WTC11 (cell line): ENCODE data around the gene THSD4. TPM values are rescaled to one million over a fixed set of nuclear protein-coding genes. Genes with fewer than 3 reads are reported as not detected.

ENCODE experiments used
- ATAC-seq: fragments of 200-7000 bp; cut with Tn5 transposase; 2 replicates; pipeline ENCODE4 v1.10.0; 2021; ENCODE audit warnings: mild to moderate bottlenecking, moderate library complexity
- CTCF ChIA-PET: fragments of 300-600 bp; sonication (Branson Sonifier 250); formaldehyde crosslinking; loops from one replicate; lab custom pipeline; 2021; ENCODE audit warnings: antibody characterized with exemption; lab: Charles Lee
- POLR2A ChIA-PET: fragments of 350-600 bp; sonication (Branson Sonifier 250); formaldehyde crosslinking; loops from one replicate; lab custom pipeline; 2021; ENCODE audit warnings: antibody characterized with exemption; lab: Charles Lee
- DNase-seq: peaks from one replicate; pipeline ENCODE4 v3.0.0; 2021; ENCODE audit warnings: low spot score
- H3K27ac Mint-ChIP-seq: 2 replicates; pipeline ENCODE4 v1.8.0; 2021; ENCODE audit warnings: mixed read lengths
- H3K27me3 Mint-ChIP-seq: 2 replicates; pipeline ENCODE4 v1.8.0; 2021; ENCODE audit warnings: low read depth, mild to moderate bottlenecking, moderate library complexity, mixed read lengths
- H3K36me3 Mint-ChIP-seq: 2 replicates; pipeline ENCODE4 v1.8.0; 2021; ENCODE audit warnings: mixed read lengths
- H3K4me1 Mint-ChIP-seq: 2 replicates; pipeline ENCODE4 v1.8.0; 2022; ENCODE audit warnings: mixed read lengths
- H3K4me3 Mint-ChIP-seq: 2 replicates; pipeline ENCODE4 v1.8.0; 2021; ENCODE audit warnings: mild to moderate bottlenecking, moderate library complexity, mixed read lengths
- H3K9me3 Mint-ChIP-seq: 2 replicates; pipeline ENCODE4 v1.8.0; 2021; ENCODE audit warnings: mixed read lengths
- CBFB ChIP-seq: sonication (generic); formaldehyde crosslinking; IDR thresholded peaks from 2 replicates; pipeline ENCODE4 v1.8.1; 2022; ENCODE audit warnings: mild to moderate bottlenecking, low read depth, missing genetic modification reagents
- ESRRA ChIP-seq: sonication (generic); formaldehyde crosslinking; IDR thresholded peaks from 2 replicates; pipeline ENCODE4 v1.8.1; 2022; ENCODE audit warnings: mild to moderate bottlenecking, missing genetic modification reagents, borderline replicate concordance
- FOXK1 ChIP-seq: sonication (generic); formaldehyde crosslinking; IDR thresholded peaks from 2 replicates; pipeline ENCODE4 v1.8.0; 2022; ENCODE audit warnings: mild to moderate bottlenecking, moderate library complexity, missing genetic modification reagents
- GABPB1 ChIP-seq: sonication (generic); formaldehyde crosslinking; IDR thresholded peaks from 2 replicates; pipeline ENCODE4 v1.8.1; 2023; ENCODE audit warnings: mild to moderate bottlenecking, missing genetic modification reagents
- GRHL2 ChIP-seq: fragments of 250-450 bp; sonication (Bioruptor Pico); IDR thresholded peaks from 2 replicates; pipeline ENCODE4 v1.8.0; 2022; ENCODE audit warnings: mild to moderate bottlenecking, moderate library complexity; ENCODE audit not compliant: insufficient replicate concordance, severe bottlenecking
- GTF2I ChIP-seq: fragments of 250-450 bp; sonication (Bioruptor Pico); conservative IDR thresholded peaks from 2 replicates; pipeline ENCODE4 v1.4.0; 2021; ENCODE audit warnings: mild to moderate bottlenecking
- JAZF1 ChIP-seq: fragments of 250-450 bp; sonication (Bioruptor Pico); IDR thresholded peaks from 2 replicates; pipeline ENCODE4 v1.9.0; 2021; ENCODE audit warnings: moderate library complexity, mild to moderate bottlenecking, inconsistent platforms
- JUN ChIP-seq: sonication (generic); formaldehyde crosslinking; IDR thresholded peaks from 2 replicates; pipeline ENCODE4 v1.8.0; 2023; ENCODE audit warnings: mild to moderate bottlenecking, missing genetic modification reagents
- MLX ChIP-seq: sonication (generic); formaldehyde crosslinking; IDR thresholded peaks from 2 replicates; pipeline ENCODE4 v1.8.1; 2023; ENCODE audit warnings: mild to moderate bottlenecking, missing genetic modification reagents, moderate library complexity
- NFATC4 ChIP-seq: fragments of 250-450 bp; sonication (Bioruptor Pico); IDR thresholded peaks from 2 replicates; pipeline ENCODE4 v1.9.0; 2021; ENCODE audit warnings: mild to moderate bottlenecking
- NFYB ChIP-seq: sonication (generic); formaldehyde crosslinking; conservative IDR thresholded peaks from 2 replicates; pipeline ENCODE4 v1.8.0; 2022; ENCODE audit warnings: low read depth, missing genetic modification reagents
- PREB ChIP-seq: sonication (generic); formaldehyde crosslinking; IDR thresholded peaks from 2 replicates; pipeline ENCODE4 v1.8.1; 2022; ENCODE audit warnings: mild to moderate bottlenecking, missing genetic modification reagents, moderate library complexity, borderline replicate concordance
- RORB ChIP-seq: fragments of 250-450 bp; sonication (Bioruptor Pico); IDR thresholded peaks from 2 replicates; pipeline ENCODE4 v1.9.0; 2021; ENCODE audit warnings: mild to moderate bottlenecking
- SMAD4 ChIP-seq: sonication (generic); formaldehyde crosslinking; IDR thresholded peaks from 2 replicates; pipeline ENCODE4 v1.8.0; 2022; ENCODE audit warnings: mild to moderate bottlenecking, missing genetic modification reagents
- TEAD1 ChIP-seq: sonication (generic); formaldehyde crosslinking; IDR thresholded peaks from 2 replicates; pipeline ENCODE4 v1.8.0; 2022; ENCODE audit warnings: mild to moderate bottlenecking, missing genetic modification reagents
- ZBTB43 ChIP-seq: sonication (generic); formaldehyde crosslinking; IDR thresholded peaks from 2 replicates; pipeline ENCODE4 v1.8.1; 2023; ENCODE audit warnings: mild to moderate bottlenecking, missing genetic modification reagents
- ZNF232 ChIP-seq: sonication (generic); formaldehyde crosslinking; IDR thresholded peaks from 2 replicates; pipeline ENCODE4 v1.8.0; 2022; ENCODE audit warnings: mild to moderate bottlenecking, missing genetic modification reagents
- ZNF281 ChIP-seq: sonication (generic); formaldehyde crosslinking; IDR thresholded peaks from 2 replicates; pipeline ENCODE4 v1.8.0; 2023; ENCODE audit warnings: mild to moderate bottlenecking, missing genetic modification reagents
- ZNF396 ChIP-seq: fragments of 250-450 bp; sonication (Bioruptor Pico); IDR thresholded peaks from 2 replicates; pipeline ENCODE4 v1.8.0; 2021; ENCODE audit warnings: mild to moderate bottlenecking, moderate library complexity, borderline replicate concordance
- ZNF416 ChIP-seq: fragments of 250-450 bp; sonication (Bioruptor Pico); IDR thresholded peaks from 2 replicates; pipeline ENCODE4 v1.9.0; 2021; ENCODE audit warnings: mild to moderate bottlenecking, inconsistent platforms
- ZNF671 ChIP-seq: fragments of 250-450 bp; sonication (Bioruptor Pico); IDR thresholded peaks from 2 replicates; pipeline ENCODE4 v1.8.0; 2021; ENCODE audit warnings: mild to moderate bottlenecking
- total RNA-seq: library from RNA; stranded (reverse); gene quantifications from 3 replicates; pipeline ENCODE4 v1.2.3, GENCODE V29; 2021
- TF ChIP-seq, protein P1 (sequence below): sonication (generic); formaldehyde crosslinking; conservative IDR thresholded peaks from 2 replicates; pipeline ENCODE4 v1.8.1; 2023; ENCODE audit warnings: mild to moderate bottlenecking, low read depth, missing genetic modification reagents, moderate library complexity
- TF ChIP-seq, protein P2 (sequence below): sonication (generic); formaldehyde crosslinking; IDR thresholded peaks from 2 replicates; pipeline ENCODE4 v1.8.0; 2022; ENCODE audit warnings: mild to moderate bottlenecking, missing genetic modification reagents
- TF ChIP-seq, protein P3 (sequence below): sonication (generic); formaldehyde crosslinking; conservative IDR thresholded peaks from 2 replicates; pipeline ENCODE4 v1.8.1; 2022; ENCODE audit warnings: mild to moderate bottlenecking, missing genetic modification reagents

The THSD4 gene
- total RNA-seq, 1 experiment from 2014 or later, result 7.8 TPM

DNA sequence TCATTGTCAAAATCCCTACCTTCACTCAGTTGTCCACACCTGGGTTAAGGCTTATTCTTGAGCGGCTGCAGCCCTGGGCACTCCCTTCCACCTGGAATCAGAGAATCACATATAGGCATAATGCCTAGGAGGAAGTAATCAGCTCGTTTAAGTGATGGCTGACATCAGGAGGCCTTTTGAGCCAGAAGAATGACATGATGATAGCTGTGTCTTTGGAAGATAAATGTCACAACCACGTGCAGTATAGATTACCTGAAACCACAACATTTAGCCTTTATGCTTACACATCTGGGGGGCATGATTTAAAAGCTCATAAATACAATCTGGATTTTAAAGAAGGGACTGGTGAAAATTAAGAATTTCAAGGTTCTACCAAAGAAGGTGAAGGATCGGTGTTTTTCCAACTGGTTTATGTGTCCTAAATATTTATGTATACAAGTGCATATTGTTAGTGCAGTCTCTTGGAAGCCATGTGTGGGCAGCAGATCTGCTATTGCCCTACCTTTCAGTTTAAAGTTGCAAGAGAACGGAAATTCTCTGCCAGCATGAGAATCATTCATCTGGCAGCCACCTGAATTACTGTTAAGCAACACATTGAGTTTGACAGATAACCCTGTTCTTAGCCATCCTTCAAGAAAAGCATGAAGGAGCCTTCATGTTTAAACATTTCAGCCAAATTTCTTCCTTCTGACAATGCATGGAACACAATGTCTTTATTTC is 531.7 kb downstream of the THSD4 start:
- H3K36me3 Mint-ChIP-seq, result peaks cover 5% of the 10 kb centered on the region
- peaks cover 9% of the 10 kb centered on the region for H3K9me3 Mint-ChIP-seq
- DNase-seq (no peak), ATAC-seq (no peak)
- H3K4me1 Mint-ChIP-seq, result peaks cover 50% of the 10 kb centered on the region
- H3K27me3 Mint-ChIP-seq, result no peaks in the 10 kb centered on the region
- CTCF ChIA-PET, result no interaction called here
- POLR2A ChIA-PET, result no interaction called here
- no peak overlapping the region for H3K27ac Mint-ChIP-seq
- no peak overlapping the region for H3K4me3 Mint-ChIP-seq
- TF ChIP-seq, protein P1, sequence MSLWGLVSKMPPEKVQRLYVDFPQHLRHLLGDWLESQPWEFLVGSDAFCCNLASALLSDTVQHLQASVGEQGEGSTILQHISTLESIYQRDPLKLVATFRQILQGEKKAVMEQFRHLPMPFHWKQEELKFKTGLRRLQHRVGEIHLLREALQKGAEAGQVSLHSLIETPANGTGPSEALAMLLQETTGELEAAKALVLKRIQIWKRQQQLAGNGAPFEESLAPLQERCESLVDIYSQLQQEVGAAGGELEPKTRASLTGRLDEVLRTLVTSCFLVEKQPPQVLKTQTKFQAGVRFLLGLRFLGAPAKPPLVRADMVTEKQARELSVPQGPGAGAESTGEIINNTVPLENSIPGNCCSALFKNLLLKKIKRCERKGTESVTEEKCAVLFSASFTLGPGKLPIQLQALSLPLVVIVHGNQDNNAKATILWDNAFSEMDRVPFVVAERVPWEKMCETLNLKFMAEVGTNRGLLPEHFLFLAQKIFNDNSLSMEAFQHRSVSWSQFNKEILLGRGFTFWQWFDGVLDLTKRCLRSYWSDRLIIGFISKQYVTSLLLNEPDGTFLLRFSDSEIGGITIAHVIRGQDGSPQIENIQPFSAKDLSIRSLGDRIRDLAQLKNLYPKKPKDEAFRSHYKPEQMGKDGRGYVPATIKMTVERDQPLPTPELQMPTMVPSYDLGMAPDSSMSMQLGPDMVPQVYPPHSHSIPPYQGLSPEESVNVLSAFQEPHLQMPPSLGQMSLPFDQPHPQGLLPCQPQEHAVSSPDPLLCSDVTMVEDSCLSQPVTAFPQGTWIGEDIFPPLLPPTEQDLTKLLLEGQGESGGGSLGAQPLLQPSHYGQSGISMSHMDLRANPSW (CRISPR knock-in tag), result no peak
- TF ChIP-seq JAZF1 (CRISPR knock-in tag) (no peak), TEAD1 (CRISPR knock-in tag) (no peak), NFYB (no peak), ZBTB43 (CRISPR knock-in tag) (no peak), ESRRA (no peak), GABPB1 (CRISPR knock-in tag) (no peak), NFATC4 (CRISPR knock-in tag) (no peak), ZNF396 (CRISPR knock-in tag) (no peak), PREB (CRISPR knock-in tag) (no peak), JUN (CRISPR knock-in tag) (no peak), GTF2I (CRISPR knock-in tag) (no peak), ZNF416 (CRISPR knock-in tag) (no peak), FOXK1 (no peak)
- TF ChIP-seq, protein P2, sequence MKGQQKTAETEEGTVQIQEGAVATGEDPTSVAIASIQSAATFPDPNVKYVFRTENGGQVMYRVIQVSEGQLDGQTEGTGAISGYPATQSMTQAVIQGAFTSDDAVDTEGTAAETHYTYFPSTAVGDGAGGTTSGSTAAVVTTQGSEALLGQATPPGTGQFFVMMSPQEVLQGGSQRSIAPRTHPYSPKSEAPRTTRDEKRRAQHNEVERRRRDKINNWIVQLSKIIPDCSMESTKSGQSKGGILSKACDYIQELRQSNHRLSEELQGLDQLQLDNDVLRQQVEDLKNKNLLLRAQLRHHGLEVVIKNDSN (CRISPR knock-in tag), result no peak
- TF ChIP-seq, protein P3, sequence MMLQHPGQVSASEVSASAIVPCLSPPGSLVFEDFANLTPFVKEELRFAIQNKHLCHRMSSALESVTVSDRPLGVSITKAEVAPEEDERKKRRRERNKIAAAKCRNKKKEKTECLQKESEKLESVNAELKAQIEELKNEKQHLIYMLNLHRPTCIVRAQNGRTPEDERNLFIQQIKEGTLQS (CRISPR knock-in tag), result no peak

- ATAC-seq (no peak), DNase-seq (no peak)
- no peak overlapping the region for H3K27ac Mint-ChIP-seq
- peaks cover 5% of the 10 kb centered on the region for H3K36me3 Mint-ChIP-seq
- peaks cover 50% of the 10 kb centered on the region for H3K4me1 Mint-ChIP-seq
- H3K4me3 Mint-ChIP-seq, result no peak overlapping the region
- H3K9me3 Mint-ChIP-seq, result peaks cover 9% of the 10 kb centered on the region
- POLR2A ChIA-PET, result no interaction called here
- CTCF ChIA-PET, result no interaction called here
- H3K27me3 Mint-ChIP-seq, result no peaks in the 10 kb centered on the region
- no peak for TF ChIP-seq RORB (CRISPR knock-in tag)
- TF ChIP-seq ZNF232, result no peak
- TF ChIP-seq ZNF671 (CRISPR knock-in tag), result no peak
- TF ChIP-seq CBFB (CRISPR knock-in tag), result no peak
- no peak for TF ChIP-seq SMAD4
- TF ChIP-seq ZNF416 (CRISPR knock-in tag), result no peak
- TF ChIP-seq MLX, result no peak
- no peak for TF ChIP-seq ZNF281 (CRISPR knock-in tag)
- TF ChIP-seq GRHL2, result no peak
Observed at GRCh38 chr15:71647487-71647808, 532.2 kb downstream of the THSD4 start.
